K562 (cell line): Measurements from ENCODE around the gene SNX25. TPM values are rescaled to one million over a fixed set of nuclear protein-coding genes. Genes with fewer than 3 reads are reported as not detected.
A peak's percentile ranks its signal among the peaks of the same experiment; 100 is the strongest.

Source experiments
- ATAC-seq: fragments of 200-7000 bp; cut with Tn5 transposase; 3 replicates; pipeline ENCODE4 v1.9.1; 2020; ENCODE audit warnings: moderate library complexity
- BruUV-seq: library from RNA; stranded (reverse); fragments of 400-500 nt; replicated peaks from 2 replicates; lab custom pipeline; 2021; lab: Mats Ljungman, UMichigan
- CTCF ChIA-PET: fragments of 300-600 bp; formaldehyde crosslinking; extraction: SDS; loops from one replicate; lab custom pipeline; 2021; ENCODE audit warnings: low intra/inter-chr PET ratio; lab: Yijun Ruan, JAX
- POLR2A ChIA-PET: fragments of 300-600, 350-650 bp; sonication (Branson Sonifier 250); formaldehyde crosslinking; extraction: SDS; loops from one replicate; lab custom pipeline; 2021; ENCODE audit warnings: antibody characterized with exemption, inconsistent platforms; lab: Yijun Ruan, JAX
- DNase-seq, 4 experiments: peaks; one replicate each; pipeline versions ENCODE4 v3.0.0 to v3.0.0-alpha.2; 2011 to 2018; ENCODE audit warnings: low spot score in 3 of 4, mixed read lengths in 3 of 4; ENCODE audit errors: extremely low read depth in 1 of 4
- FAIRE-seq: peaks from 2 replicates; lab custom pipeline; 2011; peaks lifted over from hg19 to GRCh38; lab: Jason Lieb, UNC
- H2AFZ ChIP-seq: 2 replicates; pipeline ENCODE4 v1.6.0; 2011; ENCODE audit warnings: low read depth, low read length, control low read depth, inconsistent platforms
- H3K27ac ChIP-seq: fragments of 200-600 bp; 3 replicates; pipeline ENCODE4 v1.8.0; 2011; ENCODE audit warnings: low read depth, mild to moderate bottlenecking, control low read depth, inconsistent platforms, low read length, moderate library complexity, mixed read lengths; ENCODE audit errors: extremely low read depth
- H3K27me3 ChIP-seq, 2 experiments: fragments of 300-600 bp in 1 of 2; 2 replicates in 1 of 2; 3 replicates in 1 of 2; pipeline versions ENCODE4 v1.6.0 to v1.8.0; 2011; ENCODE audit warnings: inconsistent platforms in 2 of 2, low read length in 2 of 2, mild to moderate bottlenecking in 1 of 2, mixed read lengths in 1 of 2, moderate library complexity in 1 of 2; ENCODE audit not compliant: control insufficient read depth in 2 of 2, insufficient read depth in 2 of 2
- H3K36me3 ChIP-seq: fragments of 300-600 bp; 3 replicates; pipeline ENCODE4 v1.8.0; 2011; ENCODE audit warnings: mild to moderate bottlenecking, low read length, inconsistent platforms; ENCODE audit not compliant: control insufficient read depth, insufficient read depth
- H3K4me1 ChIP-seq, 2 experiments: fragments of 200-600 bp in 1 of 2; replicated peaks in 1 of 2; 2 replicates in 1 of 2; 3 replicates in 1 of 2; pipeline versions ENCODE4 v1.5.1 to v1.8.0; 2011; ENCODE audit warnings: inconsistent platforms in 2 of 2, low read length in 2 of 2, mild to moderate bottlenecking in 1 of 2, mixed read lengths in 1 of 2, moderate library complexity in 1 of 2; ENCODE audit not compliant: control insufficient read depth in 2 of 2, insufficient read depth in 2 of 2
- H3K4me2 ChIP-seq: 2 replicates; pipeline ENCODE4 v1.6.1; 2011; ENCODE audit warnings: low read length, control low read depth, inconsistent platforms, mixed read lengths; ENCODE audit not compliant: insufficient read depth
- H3K4me3 ChIP-seq: fragments of 200-600 bp; sonication (generic), shearing (Covaris generic); 2 replicates; pipeline ENCODE4 v1.5.1; 2016; ENCODE audit warnings: control low read depth, inconsistent platforms
- H3K79me2 ChIP-seq: fragments of 200-600 bp; 3 replicates; pipeline ENCODE4 v1.8.0; 2011; ENCODE audit warnings: low read length, inconsistent platforms; ENCODE audit not compliant: control insufficient read depth, insufficient read depth
- H3K9ac ChIP-seq, 2 experiments: 2 replicates each; pipeline versions ENCODE4 v1.6.0 to v1.6.1; 2011; ENCODE audit warnings: low read depth in 2 of 2, low read length in 2 of 2, control low read depth in 1 of 2, inconsistent platforms in 1 of 2, mild to moderate bottlenecking in 1 of 2, mixed read lengths in 1 of 2; ENCODE audit not compliant: insufficient read depth in 1 of 2
- H3K9me1 ChIP-seq: one replicate; pipeline ENCODE4 v1.6.0; 2011; ENCODE audit warnings: inconsistent platforms, mild to moderate bottlenecking, low read length, moderate library complexity; ENCODE audit not compliant: control insufficient read depth, insufficient read depth
- H3K9me3 ChIP-seq: replicated peaks from 2 replicates; pipeline ENCODE4 v1.5.1; 2011; ENCODE audit warnings: low read depth, low read length, inconsistent platforms; ENCODE audit not compliant: control insufficient read depth, insufficient read depth
- H4K20me1 ChIP-seq: replicated peaks from 2 replicates; pipeline ENCODE4 v1.6.1; 2011; ENCODE audit warnings: low read length, inconsistent platforms, mixed read lengths; ENCODE audit not compliant: control insufficient read depth, insufficient read depth
- BCOR ChIP-seq: fragments of 450-650 bp; IDR thresholded peaks from 2 replicates; pipeline ENCODE4 v1.6.1; 2016
- CHD2 ChIP-seq: IDR thresholded peaks from 2 replicates; pipeline ENCODE4 v1.6.1; 2011; ENCODE audit warnings: low read depth, low read length
- DPF2 ChIP-seq: fragments of 450-650 bp; IDR thresholded peaks from 2 replicates; pipeline ENCODE4 v1.6.1; 2016
- ERF ChIP-seq: fragments of 450-650 bp; formaldehyde crosslinking; IDR thresholded peaks from 2 replicates; pipeline ENCODE4 v1.4.0; 2020; ENCODE audit warnings: mild to moderate bottlenecking, mixed read lengths
- HDGF ChIP-seq: fragments of 450-650 bp; IDR thresholded peaks from 2 replicates; pipeline ENCODE4 v1.6.1; 2016
- POLR2AphosphoS2 ChIP-seq: IDR thresholded peaks from 2 replicates; pipeline ENCODE4 v1.6.1; 2012; ENCODE audit warnings: low read length, improper control_type of control experiment
- POLR3A ChIP-seq: IDR thresholded peaks from 2 replicates; pipeline ENCODE4 v1.6.1; 2011; ENCODE audit warnings: borderline replicate concordance, mild to moderate bottlenecking, moderate library complexity; ENCODE audit not compliant: insufficient read length, insufficient read depth; ENCODE audit errors: extremely low read depth
- SAFB ChIP-seq: fragments of 200-400 bp; formaldehyde crosslinking; IDR thresholded peaks from 2 replicates; pipeline ENCODE4 v1.6.1; 2017; ENCODE audit warnings: low read depth, low read length, borderline replicate concordance
- TAF9B ChIP-seq: fragments of 450-650 bp; IDR thresholded peaks from 2 replicates; pipeline ENCODE4 v1.6.1; 2018; ENCODE audit warnings: mild to moderate bottlenecking; ENCODE audit not compliant: partially characterized antibody
- ZC3H8 ChIP-seq: fragments of 450-650 bp; IDR thresholded peaks from 2 replicates; pipeline ENCODE4 v1.6.1; 2017
- ZNF175 ChIP-seq: fragments of 200-800 bp; sonication (Bioruptor generic); IDR thresholded peaks from 2 replicates; pipeline ENCODE4 v1.6.1; 2016; ENCODE audit warnings: low read depth, mild to moderate bottlenecking, missing genetic modification characterization, missing compliant biosample characterization
- ZNF184 ChIP-seq: sonication (generic); formaldehyde crosslinking; IDR thresholded peaks from 2 replicates; pipeline ENCODE4 v1.5.0; 2020; ENCODE audit warnings: missing genetic modification reagents
- WGBS: fragments of 100-300 bp; shearing (Covaris generic); methylation state at CpG from one replicate; pipeline ENCODE4 v1.1.6; 2016; ENCODE audit warnings: low coverage, mixed read lengths; ENCODE audit not compliant: insufficient coverage; ENCODE audit errors: missing lambda C conversion rate; 5-methylcytosine and 5-hydroxymethylcytosine counted together
- in situ Hi-C: fragments of 300-500 bp; cut with MboI; formaldehyde crosslinking; loops from 4 replicates; pipeline ENCODE4 v1.15.0; 2018; ENCODE audit warnings: inconsistent platforms, mixed read lengths
- intact Hi-C: fragments of 100-400 bp; cut with micrococcal nuclease; formaldehyde crosslinking; loops from 2 replicates; pipeline ENCODE4 v1.14.2; 2022
- polyA plus RNA-seq, 8 experiments: library from polyadenylated mRNA; depleted of rRNA in 4 of 8; stranded (reverse) in 5 of 8; unstranded in 3 of 8; fragments of >200 nt; fragmentation: Nextera tagmentation in 2 of 8; fragmentation: Illumina TruSeq in 1 of 8; extraction: Ambion mirVana in 2 of 8; extraction: Trizol in 1 of 8; gene quantifications; 2 replicates each; pipeline versions ENCODE4 v1.2.1 to v1.2.3, GENCODE V29; 2011 to 2014; ENCODE audit warnings: inconsistent platforms in 1 of 8, missing spikeins in 1 of 8
- total RNA-seq, 7 experiments: library from RNA; depleted of rRNA in 6 of 7; stranded (reverse); fragments of >200 nt in 6 of 7; fragmentation: Illumina TruSeq in 2 of 7; extraction: Trizol in 2 of 7; gene quantifications; 2 replicates each; pipeline versions ENCODE4 v1.2.1 to v1.2.3, GENCODE V29; 2011 to 2021; ENCODE audit warnings: low replicate concordance in 1 of 7
- TF ChIP-seq, protein P1 (sequence below), 2 experiments: fragments of 450-650 bp in 1 of 2; sonication (generic) in 1 of 2; formaldehyde crosslinking in 1 of 2; IDR thresholded peaks; 2 replicates each; pipeline versions ENCODE4 v1.7.1 to v1.9.0; 2016 to 2022; ENCODE audit warnings: inconsistent platforms in 1 of 2, mild to moderate bottlenecking in 1 of 2, missing genetic modification reagents in 1 of 2

SNX25 gene
- total and polyA plus RNA-seq, 9 of the 15 experiments (the other 6 are each of a cell fraction or from before 2014, with no cell fraction given) = 2.5 to 23.4 (median 13.3) TPM

DNA sequence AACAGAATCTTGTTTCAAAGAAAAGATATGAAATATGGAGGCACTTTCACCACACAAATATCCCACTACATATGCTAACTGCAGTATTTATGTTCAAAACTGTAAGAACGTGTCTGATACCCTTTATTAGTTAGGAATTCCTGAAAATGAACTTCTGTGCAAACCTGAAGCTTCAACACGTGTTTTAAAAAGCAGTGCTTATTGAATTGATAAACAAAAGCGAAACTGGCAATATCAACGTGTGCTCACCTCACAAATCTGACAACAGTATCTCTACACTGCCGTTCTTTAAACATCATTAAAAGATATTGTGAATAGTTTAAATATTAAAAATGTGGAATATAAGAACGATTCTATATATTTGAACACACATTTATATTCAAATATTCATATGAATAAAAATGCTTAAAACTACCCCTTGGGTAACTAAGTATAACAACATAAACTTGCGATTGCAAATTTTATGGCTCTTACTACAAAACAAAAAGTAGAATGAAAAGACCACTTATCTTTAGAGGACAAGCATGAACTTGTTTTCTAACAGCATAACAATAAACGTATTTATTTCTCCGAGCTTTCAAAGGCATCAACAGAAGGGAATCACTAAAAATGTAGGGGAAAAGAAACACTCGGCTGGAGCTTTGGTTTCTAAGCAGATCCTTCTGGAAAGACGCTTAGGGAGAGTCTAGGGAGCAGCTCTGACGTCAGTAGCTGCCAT is 186.0 kb downstream of the SNX25 start, which contains the start of gene LRP2BP:
Gene LRP2BP (minus strand): TSS at position 687 of the 718 bp plus-strand sequence. CDS start 17,738 bp downstream, outside the sequence.
- H3K4me3 ChIP-seq = peak within 1 kb of the TSS; percentile 56
- H3K9me3 ChIP-seq = no peaks in the 10 kb centered on the region
- peaks cover 2 to 20% of the 10 kb centered on the region in 2 experiments; a peak in 4 of 5 replicates for H3K4me1 ChIP-seq
- no peak for DNase-seq
- H4K20me1 ChIP-seq = no peaks in the 10 kb centered on the region
- ChIA-PET POLR2A (interaction anchor here (0.6 to 3.4 kb wide), 7 partner anchors 10 to 239 kb away, joined by 3 to 21 read pairs (median 3); no protein-coding TSS in a partner anchor), CTCF (no interaction called here)
- H3K4me2 ChIP-seq = peak within 1 kb of the TSS; percentile 84
- peaks cover 25% of the 10 kb centered on the region for H3K36me3 ChIP-seq
- no peaks in the 10 kb centered on the region for H3K9me1 ChIP-seq
- intact Hi-C loops (loop anchor here (2.0 to 5.0 kb wide), 3 partner anchors 37 to 193 kb away; partner anchors contain the start of gene CFAP97), in situ Hi-C loops (loop anchor here (10.0 kb wide), 1 partner anchor 191 kb away; the partner anchor contains the start of genes CFAP97 and SNX25)
- H3K79me2 ChIP-seq = peaks cover 35% of the 10 kb centered on the region
- peak within 1 kb of the TSS; percentile 82 to 95 for H3K9ac ChIP-seq
- BruUV-seq = no TSS peak
- H3K27ac ChIP-seq = peak within 1 kb of the TSS; percentile 94
- peak within 1 kb of the TSS; percentile 81 for H2AFZ ChIP-seq
- WGBS = under 1% methylated on average over 12 of the region's 12 CpGs
- FAIRE-seq = peak; percentile 76
- no peaks in the 10 kb centered on the region for H3K27me3 ChIP-seq
- ATAC-seq = no peak
- TF ChIP-seq, protein P1, sequence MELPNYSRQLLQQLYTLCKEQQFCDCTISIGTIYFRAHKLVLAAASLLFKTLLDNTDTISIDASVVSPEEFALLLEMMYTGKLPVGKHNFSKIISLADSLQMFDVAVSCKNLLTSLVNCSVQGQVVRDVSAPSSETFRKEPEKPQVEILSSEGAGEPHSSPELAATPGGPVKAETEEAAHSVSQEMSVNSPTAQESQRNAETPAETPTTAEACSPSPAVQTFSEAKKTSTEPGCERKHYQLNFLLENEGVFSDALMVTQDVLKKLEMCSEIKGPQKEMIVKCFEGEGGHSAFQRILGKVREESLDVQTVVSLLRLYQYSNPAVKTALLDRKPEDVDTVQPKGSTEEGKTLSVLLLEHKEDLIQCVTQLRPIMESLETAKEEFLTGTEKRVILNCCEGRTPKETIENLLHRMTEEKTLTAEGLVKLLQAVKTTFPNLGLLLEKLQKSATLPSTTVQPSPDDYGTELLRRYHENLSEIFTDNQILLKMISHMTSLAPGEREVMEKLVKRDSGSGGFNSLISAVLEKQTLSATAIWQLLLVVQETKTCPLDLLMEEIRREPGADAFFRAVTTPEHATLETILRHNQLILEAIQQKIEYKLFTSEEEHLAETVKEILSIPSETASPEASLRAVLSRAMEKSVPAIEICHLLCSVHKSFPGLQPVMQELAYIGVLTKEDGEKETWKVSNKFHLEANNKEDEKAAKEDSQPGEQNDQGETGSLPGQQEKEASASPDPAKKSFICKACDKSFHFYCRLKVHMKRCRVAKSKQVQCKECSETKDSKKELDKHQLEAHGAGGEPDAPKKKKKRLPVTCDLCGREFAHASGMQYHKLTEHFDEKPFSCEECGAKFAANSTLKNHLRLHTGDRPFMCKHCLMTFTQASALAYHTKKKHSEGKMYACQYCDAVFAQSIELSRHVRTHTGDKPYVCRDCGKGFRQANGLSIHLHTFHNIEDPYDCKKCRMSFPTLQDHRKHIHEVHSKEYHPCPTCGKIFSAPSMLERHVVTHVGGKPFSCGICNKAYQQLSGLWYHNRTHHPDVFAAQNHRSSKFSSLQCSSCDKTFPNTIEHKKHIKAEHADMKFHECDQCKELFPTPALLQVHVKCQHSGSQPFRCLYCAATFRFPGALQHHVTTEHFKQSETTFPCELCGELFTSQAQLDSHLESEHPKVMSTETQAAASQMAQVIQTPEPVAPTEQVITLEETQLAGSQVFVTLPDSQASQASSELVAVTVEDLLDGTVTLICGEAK (IDR thresholded peaks at IDR 0.05) = peak; percentile 78; the same call in 1 of the 2 replicates
- TF ChIP-seq, protein P1 (CRISPR knock-in tag; IDR thresholded peaks at IDR 0.05) = no peak
- TF ChIP-seq ZNF175 (no peak), POLR2AphosphoS2 (no peak), ZNF184 (CRISPR knock-in tag) (no peak), DPF2 (0 out of 2 replicates have a peak, but pooled peaks have one; percentile 23), POLR3A (no peak), TAF9B (peak; percentile 15), ERF (CRISPR knock-in tag) (no peak), SAFB (no peak), HDGF (no peak), ZC3H8 (no peak), BCOR (no peak), CHD2 (no peak)
